HepG2 (cell line): ENCODE measurements around the gene INTS3. TPM values are rescaled to one million over a fixed set of nuclear protein-coding genes. Genes with fewer than 3 reads are reported as not detected.

Experiments
- DMAP1 ChIP-seq: IDR thresholded peaks from 2 replicates; pipeline ENCODE4 v1.6.1; 2016
- ERF ChIP-seq: IDR thresholded peaks from 2 replicates; pipeline ENCODE4 v1.6.1; 2018; ENCODE audit warnings: missing biosample characterization, missing genetic modification reagents
- ESRRA ChIP-seq: sonication (generic); formaldehyde crosslinking; IDR thresholded peaks from 2 replicates; pipeline ENCODE4 v1.5.1; 2020; ENCODE audit warnings: mild to moderate bottlenecking, low read depth, missing genetic modification reagents
- KAT8 ChIP-seq: IDR thresholded peaks from 2 replicates; pipeline ENCODE4 v1.6.1; 2016; ENCODE audit warnings: missing genetic modification reagents, missing compliant biosample characterization
- KLF15 ChIP-seq: sonication (generic); formaldehyde crosslinking; IDR thresholded peaks from 2 replicates; pipeline ENCODE4 v1.8.1; 2023; ENCODE audit warnings: borderline replicate concordance, mild to moderate bottlenecking, inconsistent platforms, missing genetic modification reagents, mixed read lengths
- MAF1 ChIP-seq: sonication (generic); formaldehyde crosslinking; IDR thresholded peaks from 2 replicates; pipeline ENCODE4 v1.5.0; 2020; ENCODE audit warnings: missing genetic modification reagents, borderline replicate concordance
- MIER2 ChIP-seq: IDR thresholded peaks from 2 replicates; pipeline ENCODE4 v1.6.1; 2016; ENCODE audit warnings: missing biosample characterization, missing genetic modification reagents
- MTF2 ChIP-seq: sonication (generic); formaldehyde crosslinking; IDR thresholded peaks from 2 replicates; pipeline ENCODE4 v1.5.0; 2020; ENCODE audit warnings: missing genetic modification reagents, borderline replicate concordance
- MXD4 ChIP-seq: IDR thresholded peaks from 2 replicates; pipeline ENCODE4 v1.6.1; 2016; ENCODE audit warnings: mild to moderate bottlenecking, missing biosample characterization, missing genetic modification reagents
- NFKB2 ChIP-seq: sonication (generic); formaldehyde crosslinking; IDR thresholded peaks from 2 replicates; pipeline ENCODE4 v1.4.0; 2020; ENCODE audit warnings: missing genetic modification reagents, borderline replicate concordance
- NFKBIZ ChIP-seq: IDR thresholded peaks from 2 replicates; pipeline ENCODE4 v1.6.1; 2018; ENCODE audit warnings: missing genetic modification reagents, missing compliant biosample characterization
- PCBP1 ChIP-seq: fragments of 200-400 bp; formaldehyde crosslinking; IDR thresholded peaks from 2 replicates; pipeline ENCODE4 v1.6.1; 2017; ENCODE audit warnings: mild to moderate bottlenecking, low read depth, low read length, borderline replicate concordance
- POLR2A ChIP-seq, 2 experiments: IDR thresholded peaks; 2 replicates each; pipeline ENCODE4 v1.6.1; 2011; ENCODE audit warnings: low read depth in 2 of 2, low read length in 2 of 2, mild to moderate bottlenecking in 1 of 2, moderate library complexity in 1 of 2; ENCODE audit not compliant: insufficient read depth in 1 of 2
- POLR2G ChIP-seq: fragments of 200-400 bp; formaldehyde crosslinking; IDR thresholded peaks from 2 replicates; pipeline ENCODE4 v1.6.1; 2018; ENCODE audit warnings: mild to moderate bottlenecking, low read depth, low read length, moderate library complexity
- RAD21 ChIP-seq: fragments of 450-650 bp; formaldehyde crosslinking; IDR thresholded peaks from 2 replicates; pipeline ENCODE4 v1.5.0; 2020; ENCODE audit warnings: mild to moderate bottlenecking
- REXO4 ChIP-seq: sonication (generic); formaldehyde crosslinking; IDR thresholded peaks from 2 replicates; pipeline ENCODE4 v1.8.0; 2022; ENCODE audit warnings: missing genetic modification reagents, mild to moderate bottlenecking, borderline replicate concordance
- SAFB2 ChIP-seq: sonication (generic); formaldehyde crosslinking; IDR thresholded peaks from 2 replicates; pipeline ENCODE4 v1.5.1; 2020; ENCODE audit warnings: missing genetic modification reagents, low read depth, mild to moderate bottlenecking, borderline replicate concordance
- SCMH1 ChIP-seq: sonication (generic); formaldehyde crosslinking; IDR thresholded peaks from 2 replicates; pipeline ENCODE4 v1.9.0; 2021; ENCODE audit warnings: missing genetic modification reagents, mild to moderate bottlenecking, borderline replicate concordance
- SIN3B ChIP-seq: fragments of 150-350 bp; IDR thresholded peaks from 2 replicates; pipeline ENCODE4 v1.6.1; 2014; ENCODE audit warnings: low read length
- ZEB1 ChIP-seq: IDR thresholded peaks from 2 replicates; pipeline ENCODE4 v1.6.1; 2012; ENCODE audit warnings: mild to moderate bottlenecking, low read depth, inconsistent platforms; ENCODE audit not compliant: insufficient replicate concordance
- ZMAT3 ChIP-seq: sonication (generic); formaldehyde crosslinking; conservative IDR thresholded peaks from 2 replicates; pipeline ENCODE4 v1.7.0; 2021; ENCODE audit warnings: missing genetic modification reagents
- ZNF446 ChIP-seq: sonication (generic); formaldehyde crosslinking; IDR thresholded peaks from 2 replicates; pipeline ENCODE4 v1.5.0; 2020; ENCODE audit warnings: mild to moderate bottlenecking, missing genetic modification reagents
- ZNF547 ChIP-seq: sonication (generic); formaldehyde crosslinking; IDR thresholded peaks from 2 replicates; pipeline ENCODE4 v1.5.1; 2020; ENCODE audit warnings: mild to moderate bottlenecking, missing genetic modification reagents
- ZNF607 ChIP-seq: sonication (generic); formaldehyde crosslinking; IDR thresholded peaks from 2 replicates; pipeline ENCODE4 v1.5.1; 2020; ENCODE audit warnings: missing genetic modification reagents, mild to moderate bottlenecking, borderline replicate concordance
- ZNF616 ChIP-seq: sonication (generic); formaldehyde crosslinking; IDR thresholded peaks from 2 replicates; pipeline ENCODE4 v1.5.0; 2020; ENCODE audit warnings: low read depth, mild to moderate bottlenecking, missing genetic modification reagents
- ZNF619 ChIP-seq: sonication (generic); formaldehyde crosslinking; IDR thresholded peaks from 2 replicates; pipeline ENCODE4 v1.4.0; 2020; ENCODE audit warnings: mild to moderate bottlenecking, missing genetic modification reagents
- ZNF746 ChIP-seq: sonication (generic); formaldehyde crosslinking; IDR thresholded peaks from 2 replicates; pipeline ENCODE4 v1.8.0; 2022; ENCODE audit warnings: mild to moderate bottlenecking, missing genetic modification reagents
- polyA plus RNA-seq, 8 experiments: library from polyadenylated mRNA; depleted of rRNA in 3 of 8; stranded (reverse) in 7 of 8; unstranded in 1 of 8; fragments of >200 nt; fragmentation: Illumina TruSeq in 4 of 8; extraction: Trizol in 4 of 8; gene quantifications; 2 replicates each; pipeline versions ENCODE4 v1.2.1 to v1.2.3, GENCODE V29; 2011 to 2016; ENCODE audit warnings: low read depth in 4 of 8, missing spikeins in 1 of 8, mixed read lengths in 1 of 8; ENCODE audit not compliant: insufficient read depth in 1 of 8
- total RNA-seq, 5 experiments: library from RNA; depleted of rRNA; stranded (reverse); fragments of >200 nt; fragmentation: Illumina TruSeq; extraction: Trizol; gene quantifications; 2 replicates each; pipeline ENCODE4 v1.2.3, GENCODE V29; 2016; ENCODE audit warnings: low read depth in 1 of 5
- TF ChIP-seq, protein P1 (sequence below): sonication (generic); formaldehyde crosslinking; IDR thresholded peaks from 2 replicates; pipeline ENCODE4 v1.4.0; 2020; ENCODE audit warnings: missing genetic modification reagents
- TF ChIP-seq, protein P2 (sequence below): sonication (generic); formaldehyde crosslinking; IDR thresholded peaks from 2 replicates; pipeline ENCODE4 v1.5.0; 2020; ENCODE audit warnings: missing genetic modification reagents, mild to moderate bottlenecking, borderline replicate concordance

Gene INTS3
- total and polyA plus RNA-seq, 2 of the 13 experiments (the other 11 are each of a cell fraction or from before 2014, with no cell fraction given): 17.2 to 27.2 TPM

DNA sequence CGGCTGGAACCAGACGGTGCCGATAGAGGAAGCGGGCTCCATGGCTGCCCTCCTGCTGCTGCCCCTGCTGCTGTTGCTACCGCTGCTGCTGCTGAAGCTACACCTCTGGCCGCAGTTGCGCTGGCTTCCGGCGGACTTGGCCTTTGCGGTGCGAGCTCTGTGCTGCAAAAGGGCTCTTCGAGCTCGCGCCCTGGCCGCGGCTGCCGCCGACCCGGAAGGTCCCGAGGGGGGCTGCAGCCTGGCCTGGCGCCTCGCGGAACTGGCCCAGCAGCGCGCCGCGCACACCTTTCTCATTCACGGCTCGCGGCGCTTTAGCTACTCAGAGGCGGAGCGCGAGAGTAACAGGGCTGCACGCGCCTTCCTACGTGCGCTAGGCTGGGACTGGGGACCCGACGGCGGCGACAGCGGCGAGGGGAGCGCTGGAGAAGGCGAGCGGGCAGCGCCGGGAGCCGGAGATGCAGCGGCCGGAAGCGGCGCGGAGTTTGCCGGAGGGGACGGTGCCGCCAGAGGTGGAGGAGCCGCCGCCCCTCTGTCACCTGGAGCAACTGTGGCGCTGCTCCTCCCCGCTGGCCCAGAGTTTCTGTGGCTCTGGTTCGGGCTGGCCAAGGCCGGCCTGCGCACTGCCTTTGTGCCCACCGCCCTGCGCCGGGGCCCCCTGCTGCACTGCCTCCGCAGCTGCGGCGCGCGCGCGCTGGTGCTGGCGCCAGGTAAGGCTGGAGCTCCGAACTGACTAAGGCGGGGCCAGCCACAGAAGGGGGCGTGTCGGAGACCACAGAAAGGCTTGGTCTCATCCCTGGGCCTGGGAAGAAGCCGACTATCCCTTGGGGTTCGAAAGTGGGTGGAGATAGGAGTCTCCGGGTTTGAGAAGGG, 47.8 kb downstream of the INTS3 start (continued):
- TF ChIP-seq, protein P1, sequence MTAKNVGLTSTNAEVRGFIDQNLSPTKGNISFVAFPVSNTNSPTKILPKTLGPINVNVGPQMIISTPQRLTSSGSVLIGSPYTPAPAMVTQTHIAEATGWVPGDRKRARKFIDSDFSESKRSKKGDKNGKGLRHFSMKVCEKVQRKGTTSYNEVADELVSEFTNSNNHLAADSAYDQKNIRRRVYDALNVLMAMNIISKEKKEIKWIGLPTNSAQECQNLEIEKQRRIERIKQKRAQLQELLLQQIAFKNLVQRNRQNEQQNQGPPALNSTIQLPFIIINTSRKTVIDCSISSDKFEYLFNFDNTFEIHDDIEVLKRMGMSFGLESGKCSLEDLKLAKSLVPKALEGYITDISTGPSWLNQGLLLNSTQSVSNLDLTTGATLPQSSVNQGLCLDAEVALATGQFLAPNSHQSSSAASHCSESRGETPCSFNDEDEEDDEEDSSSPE (CRISPR knock-in tag): peak; percentile 67; the same call in 1 of the 2 replicates
- TF ChIP-seq KLF15 (0 out of 2 replicates have a peak, but pooled peaks have one; percentile 27), MAF1 (CRISPR knock-in tag) (peak; percentile 48; the same call in 1 of the 2 replicates), ZNF619 (no peak), ZEB1 (peak; percentile 64), ZNF616 (CRISPR knock-in tag) (0 out of 2 replicates have a peak, but pooled peaks have one; percentile 65), SAFB2 (peak; percentile 69; the same call in 1 of the 2 replicates), ERF (CRISPR knock-in tag) (peak; percentile 44; the same call in 1 of the 2 replicates), KAT8 (CRISPR knock-in tag) (peak; percentile 69; the same call in 1 of the 2 replicates), RAD21 (CRISPR knock-in tag) (0 out of 2 replicates have a peak, but pooled peaks have one; percentile 8), SIN3B (no peak), ZNF607 (peak; percentile 89), MTF2 (CRISPR knock-in tag) (peak; percentile 73; the same call in 1 of the 2 replicates), ESRRA (CRISPR knock-in tag) (0 out of 2 replicates have a peak, but pooled peaks have one; percentile 35), POLR2A (IDR thresholded peaks at IDR 0.05; ENCODE audit: insufficient read depth in 1 of 2, low read depth in 2 of 2, low read length in 2 of 2) (peak in 1 of 2 experiments; percentile 77; a peak in 1 of 4 replicates), REXO4 (CRISPR knock-in tag) (no peak), ZMAT3 (peak; percentile 49; the same call in 1 of the 2 replicates), NFKBIZ (CRISPR knock-in tag) (no peak), ZNF746 (CRISPR knock-in tag) (no peak), ZNF446 (CRISPR knock-in tag) (peak; percentile 68; the same call in 1 of the 2 replicates), MIER2 (CRISPR knock-in tag) (peak; percentile 12; the same call in 1 of the 2 replicates), PCBP1 (0 out of 2 replicates have a peak, but pooled peaks have one; percentile 11), MXD4 (CRISPR knock-in tag) (peak; percentile 63; the same call in 1 of the 2 replicates), NFKB2 (peak; percentile 42; the same call in 1 of the 2 replicates), ZNF547 (CRISPR knock-in tag) (no peak; the same call in 1 of the 2 replicates), DMAP1 (peak; percentile 52), SCMH1 (CRISPR knock-in tag) (no peak), POLR2G (peak; percentile 64)
- TF ChIP-seq, protein P2, sequence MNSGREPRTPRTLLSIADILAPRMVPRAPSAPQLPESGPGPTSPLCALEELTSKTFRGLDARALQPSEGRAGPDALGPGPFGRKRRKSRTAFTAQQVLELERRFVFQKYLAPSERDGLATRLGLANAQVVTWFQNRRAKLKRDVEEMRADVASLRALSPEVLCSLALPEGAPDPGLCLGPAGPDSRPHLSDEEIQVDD (CRISPR knock-in tag): peak; percentile 52
